GM19463 (cell line): ENCODE results near the gene STK39.

Experiments
- ATAC-seq: cut with Tn5 transposase; IDR thresholded peaks from one replicate; pipeline ENCODE4 v1.9.1; 2021; ENCODE audit warnings: mild to moderate bottlenecking, moderate library complexity; ENCODE audit not compliant: unreplicated experiment

The STK39 gene

GRCh38 chr2:168165985-168166901 is 81.2 kb downstream of the STK39 start:
- ATAC-seq = no peak

GRCh38 chr2:168165397-168165796 is 82.0 kb downstream of the STK39 start:
- no peak for ATAC-seq

GRCh38 chr2:168160897-168161296 is 86.5 kb downstream of the STK39 start:
- no peak for ATAC-seq

- no peak for ATAC-seq
These were observed 87.4 kb downstream of the STK39 start for GRCh38 chr2:168159754-168160585.

GRCh38 chr2:168158586-168158985 is 88.8 kb downstream of the STK39 start:
- ATAC-seq = no peak

GRCh38 chr2:168157926-168158325 is 89.5 kb downstream of the STK39 start:
- no peak for ATAC-seq

- no peak for ATAC-seq
These were observed 90.3 kb downstream of the STK39 start for GRCh38 chr2:168157070-168157469.

- no peak for ATAC-seq
These were observed 90.7 kb downstream of the STK39 start for GRCh38 chr2:168156661-168157060.

GRCh38 chr2:168155680-168156079 is 91.7 kb downstream of the STK39 start:
- no peak for ATAC-seq

GRCh38 chr2:168155046-168155445 is 92.3 kb downstream of the STK39 start:
- no peak for ATAC-seq

GRCh38 chr2:168152902-168153530 is 94.4 kb downstream of the STK39 start:
- no peak for ATAC-seq

GRCh38 chr2:168149986-168150385 is 97.4 kb downstream of the STK39 start:
- ATAC-seq = no peak

- ATAC-seq = no peak
These were observed 98.0 kb downstream of the STK39 start for GRCh38 chr2:168149150-168149974.

- ATAC-seq = no peak
These were observed 99.3 kb downstream of the STK39 start for GRCh38 chr2:168147830-168148794.

- ATAC-seq = no peak
These were observed 100.2 kb downstream of the STK39 start for GRCh38 chr2:168146892-168147810.

GRCh38 chr2:168145426-168146310 is 101.7 kb downstream of the STK39 start:
- ATAC-seq = no peak

GRCh38 chr2:168145011-168145410 is 102.4 kb downstream of the STK39 start:
- no peak for ATAC-seq
